DND-41 (cell line): ENCODE measurements around the gene SLC4A1AP.

Source experiments
- CTCF ChIP-seq: IDR thresholded peaks from 2 replicates; pipeline ENCODE4 v1.5.1; 2012; ENCODE audit warnings: borderline replicate concordance, low read length, moderate library complexity, mild to moderate bottlenecking; ENCODE audit not compliant: poor library complexity, severe bottlenecking; ENCODE audit errors: extremely low read depth
- EZH2 ChIP-seq: IDR thresholded peaks from 3 replicates; pipeline ENCODE4 v1.6.1; 2012; ENCODE audit warnings: borderline replicate concordance, low read depth, mild to moderate bottlenecking, moderate library complexity, low read length, inconsistent platforms; ENCODE audit not compliant: severe bottlenecking

GRCh38 chr2:27652790-27653189 is 10.9 kb upstream of the SLC4A1AP start:
- TF ChIP-seq EZH2 (no peak), CTCF (no peak)
